Measurements from ENCODE around the gene RPL36AL.
"Not testable (repeated sequence)": the region's sequence is repeated elsewhere in the genome, so short reads cannot be mapped to it uniquely, and the experiment has no call there.

The RPL36AL gene

DNA sequence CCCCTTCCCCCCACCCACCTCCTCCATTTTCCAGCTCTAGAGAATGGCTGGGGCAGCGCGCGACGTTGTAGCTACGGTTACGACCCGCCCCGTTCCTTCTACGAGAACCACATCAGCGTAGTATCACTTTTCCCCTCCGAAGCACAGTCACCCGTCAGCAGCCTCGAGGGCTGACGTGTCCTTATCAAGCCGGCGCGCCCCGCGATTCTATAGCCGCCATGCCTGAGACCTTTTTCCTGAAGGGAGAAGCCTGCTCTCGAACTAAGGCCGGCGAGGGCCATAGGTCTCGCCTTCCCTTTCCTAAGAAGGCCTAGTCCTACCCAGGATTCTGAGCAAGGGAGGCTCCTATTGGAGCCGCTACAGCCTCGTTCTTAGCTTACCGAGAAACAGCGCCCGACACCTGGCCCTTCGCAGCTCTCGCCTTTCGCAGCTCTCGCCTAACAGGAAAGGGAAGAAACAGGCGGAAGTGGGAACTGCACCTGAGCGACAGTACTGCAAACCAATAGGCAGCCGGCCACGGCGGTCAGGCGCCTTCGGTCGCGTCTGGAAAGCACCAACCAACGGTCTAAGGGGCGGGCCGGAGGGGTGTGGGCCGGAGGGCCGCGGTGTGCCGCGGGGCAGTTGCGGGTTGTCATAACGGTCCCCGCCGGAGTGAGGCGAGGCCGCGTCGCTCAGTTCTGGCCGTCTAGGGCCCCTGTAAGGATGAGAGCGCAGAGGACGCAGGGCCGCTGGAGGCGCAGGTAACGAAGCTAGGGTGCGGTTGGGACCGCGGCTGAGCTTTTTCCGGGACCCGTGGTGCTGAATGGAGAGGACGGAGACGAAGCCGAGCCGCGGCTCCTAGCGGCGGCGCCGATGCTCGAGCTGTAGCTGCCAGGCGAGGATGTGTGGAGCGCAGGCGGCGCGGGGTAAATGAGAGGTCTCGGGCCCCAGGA is at the start of gene RPL36AL, which contains the start of gene MGAT2:
Gene RPL36AL (minus strand): TSS at position 445 of the 932 bp plus-strand sequence. CDS start 1,522 bp downstream, outside the sequence.
Gene MGAT2 (plus strand): TSS at position 618 of the 932 bp plus-strand sequence. CDS start 470 bp downstream, outside the sequence.
- DNase-seq (ENCODE audit: low read depth): peak; percentile 87

DNA sequence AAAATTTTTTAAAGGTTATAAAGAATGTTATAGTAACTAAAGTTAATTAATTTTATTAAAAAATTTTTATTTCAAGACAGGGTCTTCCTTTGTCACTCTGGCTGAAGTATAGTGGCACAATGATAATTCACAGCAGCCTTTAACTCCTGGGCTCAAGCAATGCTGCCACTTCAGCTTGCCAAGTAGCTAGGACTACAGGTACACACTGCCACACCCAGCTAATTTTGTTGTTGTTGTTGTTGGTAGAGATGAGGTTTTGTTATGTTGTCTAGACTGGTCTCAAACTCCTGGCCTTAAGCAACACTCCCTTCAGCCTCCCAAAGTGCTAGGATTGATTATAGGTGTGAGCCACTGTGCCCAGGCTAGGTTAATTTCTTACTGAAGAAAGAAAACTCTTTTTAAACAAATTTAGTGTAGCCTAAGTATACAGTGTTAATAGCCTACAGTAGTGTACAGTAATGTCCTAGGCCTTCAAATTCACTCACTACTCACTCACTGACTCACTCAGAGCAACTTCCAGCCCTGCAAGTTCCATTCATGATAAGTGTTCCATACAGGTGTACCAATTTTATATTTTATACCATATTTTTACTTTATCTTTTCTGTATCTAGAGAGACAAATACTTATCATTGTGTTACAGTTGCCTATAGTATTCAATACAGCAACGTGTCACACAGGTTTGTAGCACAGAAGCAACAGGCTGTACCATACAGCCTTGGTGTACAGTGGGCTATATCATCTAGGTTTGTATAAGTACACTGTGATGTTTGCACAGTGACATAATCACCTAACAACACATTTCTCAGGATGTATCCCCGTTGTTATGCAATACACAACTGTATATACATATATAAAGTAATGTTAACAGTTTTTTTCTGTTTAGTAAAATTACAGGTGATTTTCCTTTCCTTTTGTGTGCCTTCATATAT is 39.4 kb upstream of the RPL36AL start:
- no peak for DNase-seq (ENCODE audit: low read depth)

DNA sequence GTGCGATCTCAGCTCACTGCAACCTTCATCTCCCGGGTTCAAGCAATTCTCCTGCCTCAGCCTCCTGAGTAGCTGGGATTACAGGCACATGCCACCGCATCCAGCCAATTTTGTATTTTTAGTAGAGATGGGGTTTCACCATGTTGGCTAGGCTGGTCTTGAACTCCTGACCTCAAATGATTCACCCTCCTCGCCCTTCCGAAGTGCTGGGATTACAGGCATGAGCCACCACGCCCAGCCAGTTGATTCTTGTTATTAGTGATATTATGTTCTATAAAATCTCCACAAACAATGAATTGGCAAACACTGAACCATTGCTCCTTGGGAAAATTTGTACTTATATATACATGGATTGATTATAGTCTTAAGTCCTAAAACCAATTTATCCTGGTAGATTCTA is 37.1 kb upstream of the RPL36AL start:
- DNase-seq (ENCODE audit: low read depth): not testable (repeated sequence)

DNA sequence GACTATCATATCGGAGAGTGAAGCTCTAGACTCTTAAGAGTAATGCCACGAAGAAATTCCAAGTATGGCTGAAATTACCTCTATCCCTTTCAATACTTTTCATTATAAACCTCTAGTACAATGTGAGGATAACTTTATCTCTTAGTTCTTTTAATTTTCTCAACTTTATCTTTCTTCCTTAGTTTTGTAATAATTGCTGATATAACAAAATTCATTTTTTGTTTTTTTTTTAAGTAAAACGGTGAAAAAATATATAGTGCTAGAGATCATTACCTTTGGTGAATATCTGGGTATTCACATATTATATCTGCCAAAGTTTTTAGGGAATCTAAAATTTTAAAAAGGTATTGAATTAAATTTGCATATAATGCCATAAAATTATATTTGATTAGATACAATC is 34.1 kb upstream of the RPL36AL start:
- no peak for DNase-seq (ENCODE audit: low read depth)

DNA sequence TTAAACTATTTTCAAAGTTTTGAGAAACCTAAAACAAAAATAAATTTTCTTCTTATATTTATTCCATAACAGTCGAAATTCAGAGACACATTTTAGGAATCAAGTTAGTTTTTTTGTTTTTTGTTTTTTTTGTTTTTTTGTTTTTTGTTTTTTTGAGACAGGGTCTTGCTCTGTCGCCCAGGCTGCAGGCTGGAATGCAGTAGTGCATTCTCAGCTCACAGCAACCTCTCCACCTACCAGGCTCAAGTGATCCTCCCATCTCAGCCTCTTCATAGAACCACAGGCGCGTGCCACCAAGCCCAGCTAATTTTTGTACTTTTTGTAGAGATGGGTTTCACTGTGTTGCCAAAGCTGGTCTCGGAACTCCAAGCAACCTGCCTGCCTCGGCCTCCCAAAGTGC is 33.1 kb upstream of the RPL36AL start:
- no peak for DNase-seq (ENCODE audit: low read depth)

DNA sequence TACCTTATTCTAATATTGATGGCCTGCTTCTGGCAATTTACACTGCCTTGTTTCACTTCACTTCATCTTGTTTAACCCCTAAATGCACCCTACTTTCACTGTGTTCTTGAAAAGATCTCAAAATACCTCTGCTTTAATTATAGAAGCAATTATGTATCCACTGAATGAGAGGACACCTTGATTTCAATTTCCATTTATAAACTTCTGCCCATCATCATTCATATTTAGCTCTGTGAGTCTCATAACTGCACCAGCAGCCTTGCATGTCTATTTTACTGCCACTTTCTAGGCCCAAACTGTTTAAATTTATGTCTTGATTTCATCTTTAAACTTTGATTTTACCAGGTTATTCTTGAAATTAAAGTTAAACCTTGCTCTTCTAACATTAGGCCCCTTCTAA is 21.7 kb upstream of the RPL36AL start:
- no peak for DNase-seq (ENCODE audit: low read depth)

DNA sequence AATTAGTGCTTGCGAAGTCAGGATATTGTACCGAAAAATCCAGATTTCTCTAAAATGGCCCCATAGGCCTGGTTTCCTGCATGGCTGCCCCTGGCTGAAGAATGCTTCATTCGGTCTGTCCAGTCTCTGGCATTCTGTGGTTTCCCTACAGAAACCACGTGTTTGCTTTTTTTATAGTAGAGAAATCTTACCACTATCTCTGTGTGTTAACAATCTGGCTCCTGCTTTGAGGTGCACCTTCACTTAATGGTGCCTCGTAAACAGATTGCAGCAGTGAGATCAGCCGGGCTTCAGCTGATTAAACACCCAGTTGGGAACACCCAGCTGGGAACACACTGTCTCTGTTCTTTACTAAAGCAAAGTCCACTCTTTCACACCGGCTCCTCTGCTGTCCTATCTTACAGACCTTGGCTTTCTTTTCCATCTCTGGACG is 21.3 kb upstream of the RPL36AL start:
- DNase-seq (ENCODE audit: low read depth): no peak

DNA sequence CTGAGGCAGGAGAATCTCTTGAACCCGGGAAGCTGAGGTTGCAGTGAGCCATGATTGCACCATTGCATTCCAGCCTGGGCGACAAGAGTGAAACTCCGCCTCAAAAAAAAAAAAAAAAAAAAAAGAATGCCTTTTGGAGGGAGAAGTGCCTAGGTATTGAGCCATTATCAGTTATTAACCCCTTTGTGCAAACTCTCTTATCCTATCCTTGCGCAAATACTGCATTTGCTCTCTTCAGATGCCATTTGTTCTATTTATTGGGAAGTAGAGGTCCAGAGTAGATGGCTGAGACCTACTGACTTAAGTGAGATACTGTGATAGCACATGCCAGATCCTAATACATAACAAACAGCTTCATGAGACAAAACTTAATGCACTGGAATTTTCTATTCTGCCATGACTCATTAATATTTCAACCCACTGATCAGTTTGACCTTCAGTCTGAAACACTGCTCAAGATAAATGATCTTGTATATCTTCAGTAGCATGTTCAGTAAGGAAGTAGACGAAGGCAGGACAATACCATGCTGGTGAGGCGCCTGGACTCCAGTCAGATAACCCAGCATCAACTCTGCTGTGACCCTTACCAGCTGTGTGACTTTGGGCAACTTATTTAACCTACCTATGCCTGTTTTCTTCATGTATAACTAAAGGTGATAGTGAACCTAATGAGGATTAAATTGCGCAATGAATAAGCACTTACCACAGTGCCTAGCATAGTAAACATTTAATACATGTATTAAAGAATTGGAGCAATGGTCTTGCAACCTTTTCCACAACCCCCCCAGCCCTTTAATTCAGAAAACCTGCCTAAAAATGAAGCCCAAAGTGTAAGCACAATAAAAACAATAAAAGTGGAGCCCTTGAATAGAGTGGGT is 20.4 kb upstream of the RPL36AL start:
- DNase-seq (ENCODE audit: low read depth): no peak

DNA sequence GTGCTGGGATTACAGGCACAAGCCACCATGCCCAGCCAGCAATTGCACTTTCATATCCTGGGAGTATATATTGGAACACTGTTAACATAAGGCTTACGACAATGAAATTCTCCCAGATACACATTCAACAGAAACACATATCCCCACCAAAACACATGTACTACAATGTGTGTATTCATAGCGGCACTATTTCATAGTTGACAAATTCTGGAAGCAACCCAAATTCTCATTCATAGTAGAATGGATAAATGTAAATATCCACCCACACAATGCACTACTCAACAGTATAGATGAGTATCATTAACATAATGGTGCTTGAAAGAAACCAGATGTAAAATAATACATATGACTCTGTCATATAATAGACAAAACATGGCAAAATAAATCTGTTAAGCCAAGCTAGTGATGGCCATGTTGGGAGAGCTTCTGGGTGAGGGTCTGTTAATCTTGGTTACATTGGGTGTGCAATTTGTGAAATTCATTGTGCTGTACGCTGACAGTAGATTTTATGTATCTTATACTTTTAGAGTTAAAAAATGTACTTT is 17.2 kb upstream of the RPL36AL start:
- DNase-seq (ENCODE audit: low read depth): no peak

DNA sequence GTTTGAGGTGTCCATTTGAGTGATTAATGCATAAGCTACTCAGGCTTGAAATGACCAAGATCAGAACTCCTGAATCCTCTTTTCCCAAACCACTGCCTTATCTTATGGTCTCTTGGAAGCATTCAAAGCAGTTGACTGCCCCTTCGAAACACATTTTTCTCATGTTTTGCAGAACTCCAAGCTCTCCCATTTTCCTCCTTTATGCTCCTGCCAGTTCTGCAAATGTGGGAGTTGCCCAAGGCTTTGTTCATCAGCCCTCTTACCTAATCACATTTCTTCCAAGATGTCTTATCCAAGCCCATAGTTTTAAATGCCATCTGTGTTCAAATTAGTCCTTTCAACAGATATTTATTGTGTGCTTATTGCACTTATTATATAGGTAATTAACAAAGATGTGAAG is 16.4 kb upstream of the RPL36AL start:
- no peak for DNase-seq (ENCODE audit: low read depth)

DNA sequence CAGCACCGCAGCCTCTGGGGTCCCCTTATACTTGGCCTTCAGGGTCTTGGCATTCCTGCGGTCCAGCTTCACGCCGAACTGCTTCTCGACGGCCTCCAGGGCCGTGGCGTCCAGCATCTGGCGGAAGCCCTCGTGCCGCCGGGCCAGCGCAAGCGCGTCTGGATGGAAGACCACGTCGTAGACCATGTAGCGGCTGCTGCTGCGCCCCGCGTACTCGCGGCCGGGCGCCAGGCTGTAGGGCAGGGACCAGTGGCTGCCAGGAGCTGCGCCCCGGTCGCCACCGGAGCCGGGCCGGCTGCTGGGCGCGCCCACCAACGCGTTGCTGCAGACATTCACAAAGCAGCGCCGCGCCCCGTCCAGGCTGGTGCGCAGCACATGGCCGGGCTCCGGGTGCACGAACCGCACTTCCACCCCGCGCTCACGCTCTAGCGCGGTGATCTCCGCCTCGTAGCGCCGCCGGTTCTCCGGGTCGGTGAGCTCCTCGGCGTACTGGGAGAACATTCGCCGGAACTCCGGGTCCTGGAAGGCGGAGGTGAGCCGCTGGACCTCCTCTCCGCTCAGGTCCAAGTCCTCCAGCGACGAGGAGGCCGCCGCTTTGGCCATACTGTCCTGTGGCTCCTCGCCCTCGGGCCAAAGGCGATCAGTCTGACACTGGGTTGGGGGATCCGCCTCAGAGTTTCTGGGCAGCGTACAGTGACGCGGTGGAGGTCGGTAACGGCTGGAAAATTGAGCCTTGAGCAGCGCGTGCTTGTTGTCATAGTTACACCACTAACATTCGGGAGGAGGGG is 14.3 kb upstream of the RPL36AL start, which contains the start of gene DNAAF2:
Gene DNAAF2 (minus strand): TSS at position 698 of the 788 bp plus-strand sequence. CDS start 95 bp downstream, at position 603.
- peak; percentile 40 for DNase-seq (ENCODE audit: low read depth)

DNA sequence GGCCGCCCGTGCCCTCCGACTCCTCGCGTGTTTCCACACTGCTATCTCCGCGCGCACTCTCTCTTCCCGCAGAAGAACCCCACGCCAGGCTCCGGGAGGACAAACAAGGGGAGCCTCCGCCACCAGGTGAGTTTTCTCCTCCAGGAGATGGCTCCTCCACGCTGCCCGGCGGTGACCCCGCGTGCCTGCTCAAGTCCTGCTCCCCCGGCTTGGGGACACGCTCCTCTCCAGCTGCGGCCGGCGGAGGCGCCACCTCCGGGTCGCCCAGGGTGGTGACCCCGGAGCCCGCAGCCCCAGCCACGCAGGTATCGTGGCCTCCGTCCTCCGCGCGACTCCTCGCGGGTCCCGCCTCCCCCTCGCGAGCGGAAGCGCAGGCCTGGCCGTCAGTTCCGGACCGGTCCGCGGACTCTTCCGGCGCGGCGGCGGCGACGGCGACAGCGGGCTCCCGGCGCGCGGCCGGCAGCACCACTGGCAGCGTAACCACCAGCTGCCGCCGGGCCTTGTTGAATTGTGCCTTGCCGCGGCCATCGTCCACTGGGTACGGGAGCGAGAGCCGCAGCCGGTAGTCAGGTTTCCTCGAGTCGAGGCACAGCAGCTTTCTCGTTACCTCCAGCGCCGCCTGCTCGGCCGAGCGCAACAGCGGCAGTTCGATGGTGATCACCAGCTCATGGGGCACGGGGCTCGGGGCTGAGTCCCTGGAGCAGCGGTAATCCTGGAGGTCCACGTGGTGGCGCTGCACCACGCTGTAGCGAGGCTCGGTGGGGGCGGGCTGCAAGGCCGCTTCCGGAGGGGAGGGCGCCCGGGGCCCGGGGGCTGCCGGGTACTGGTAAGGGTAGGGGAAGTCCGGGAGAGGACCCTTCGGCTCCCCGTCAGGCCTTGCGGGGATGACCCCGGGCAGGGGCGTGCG is 13.5 kb upstream of the RPL36AL start:
- peak; percentile 82 for DNase-seq (ENCODE audit: low read depth)

DNA sequence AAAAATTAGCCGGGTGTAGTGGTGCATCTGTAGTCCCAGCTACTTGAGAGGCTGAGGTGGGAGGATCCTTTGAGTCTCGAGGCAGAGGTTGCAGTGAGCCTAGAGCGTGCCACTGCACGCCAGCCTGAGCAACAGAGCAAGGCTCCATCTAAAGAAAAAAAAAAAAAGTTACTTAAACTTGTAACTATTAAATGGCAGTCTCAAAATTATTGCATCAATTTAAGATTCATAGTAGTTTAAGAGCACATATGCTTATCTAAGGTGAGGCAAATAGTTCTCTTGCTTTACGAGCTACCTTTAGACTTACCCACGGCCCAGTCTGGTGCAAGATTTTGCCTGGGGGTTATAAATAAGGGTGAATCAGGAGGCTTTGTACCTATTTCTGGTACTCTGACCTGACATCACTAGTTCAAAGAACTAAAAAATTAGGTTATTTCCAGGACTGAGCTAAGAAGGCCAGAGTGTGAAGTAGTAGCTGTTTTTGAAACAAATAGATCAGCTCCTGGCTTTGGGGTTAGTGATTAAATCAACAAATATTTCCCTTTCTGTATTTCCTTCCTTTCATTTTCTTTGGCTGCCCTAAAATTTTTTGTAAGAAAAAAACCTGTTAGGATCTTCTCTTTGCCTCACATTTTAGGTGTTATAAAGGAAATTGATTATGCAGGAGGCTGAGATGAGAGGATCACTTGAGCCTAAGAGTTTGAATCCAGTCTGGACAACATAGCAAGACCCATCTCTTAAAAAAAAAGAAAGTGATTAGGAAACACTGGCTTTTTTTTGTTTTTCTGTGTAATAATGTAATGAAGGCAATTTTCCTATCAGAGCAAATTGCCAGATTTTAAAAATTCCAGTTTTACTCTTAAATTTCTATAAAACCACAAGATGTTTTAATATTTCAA is 3.8 kb upstream of the RPL36AL start:
- DNase-seq (ENCODE audit: low read depth): no peak

DNA sequence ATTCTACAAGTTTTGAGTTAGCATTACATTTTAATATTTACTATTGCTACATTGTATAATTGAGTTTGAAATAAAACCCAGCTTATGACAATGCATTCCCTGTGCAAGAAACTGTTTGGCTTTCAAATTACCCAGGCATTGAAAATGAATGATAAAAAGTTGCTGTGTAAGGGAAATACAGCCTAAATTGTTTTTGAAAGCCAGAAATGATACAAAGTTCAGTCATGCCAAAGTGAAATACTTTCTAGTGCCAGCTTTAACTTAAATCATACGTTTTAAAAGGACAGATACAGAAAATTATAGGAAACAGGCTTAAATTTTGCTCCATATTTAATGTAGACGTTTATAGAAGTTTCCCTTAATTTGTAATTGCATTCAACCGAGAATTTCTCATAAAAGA is 3.0 kb upstream of the RPL36AL start:
- DNase-seq (ENCODE audit: low read depth): no peak

DNA sequence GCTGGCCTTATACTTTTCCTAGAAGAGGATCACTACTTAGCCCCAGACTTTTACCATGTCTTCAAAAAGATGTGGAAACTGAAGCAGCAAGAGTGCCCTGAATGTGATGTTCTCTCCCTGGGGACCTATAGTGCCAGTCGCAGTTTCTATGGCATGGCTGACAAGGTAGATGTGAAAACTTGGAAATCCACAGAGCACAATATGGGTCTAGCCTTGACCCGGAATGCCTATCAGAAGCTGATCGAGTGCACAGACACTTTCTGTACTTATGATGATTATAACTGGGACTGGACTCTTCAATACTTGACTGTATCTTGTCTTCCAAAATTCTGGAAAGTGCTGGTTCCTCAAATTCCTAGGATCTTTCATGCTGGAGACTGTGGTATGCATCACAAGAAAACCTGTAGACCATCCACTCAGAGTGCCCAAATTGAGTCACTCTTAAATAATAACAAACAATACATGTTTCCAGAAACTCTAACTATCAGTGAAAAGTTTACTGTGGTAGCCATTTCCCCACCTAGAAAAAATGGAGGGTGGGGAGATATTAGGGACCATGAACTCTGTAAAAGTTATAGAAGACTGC is 1.7 kb upstream of the RPL36AL start:
- DNase-seq (ENCODE audit: low read depth): no peak

DNA sequence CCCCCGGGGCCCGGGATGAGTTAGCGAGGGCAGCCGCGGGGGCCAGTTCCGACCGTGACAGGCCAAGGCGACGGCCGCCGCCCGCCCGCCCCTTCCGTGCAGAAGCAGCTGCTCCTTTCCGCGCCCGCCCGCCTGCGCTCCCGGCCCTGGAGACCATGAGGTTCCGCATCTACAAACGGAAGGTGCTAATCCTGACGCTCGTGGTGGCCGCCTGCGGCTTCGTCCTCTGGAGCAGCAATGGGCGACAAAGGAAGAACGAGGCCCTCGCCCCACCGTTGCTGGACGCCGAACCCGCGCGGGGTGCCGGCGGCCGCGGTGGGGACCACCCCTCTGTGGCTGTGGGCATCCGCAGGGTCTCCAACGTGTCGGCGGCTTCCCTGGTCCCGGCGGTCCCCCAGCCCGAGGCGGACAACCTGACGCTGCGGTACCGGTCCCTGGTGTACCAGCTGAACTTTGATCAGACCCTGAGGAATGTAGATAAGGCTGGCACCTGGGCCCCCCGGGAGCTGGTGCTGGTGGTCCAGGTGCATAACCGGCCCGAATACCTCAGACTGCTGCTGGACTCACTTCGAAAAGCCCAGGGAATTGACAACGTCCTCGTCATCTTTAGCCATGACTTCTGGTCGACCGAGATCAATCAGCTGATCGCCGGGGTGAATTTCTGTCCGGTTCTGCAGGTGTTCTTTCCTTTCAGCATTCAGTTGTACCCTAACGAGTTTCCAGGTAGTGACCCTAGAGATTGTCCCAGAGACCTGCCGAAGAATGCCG is 872 bp upstream of the RPL36AL start:
- DNase-seq (ENCODE audit: low read depth): no peak

DNA sequence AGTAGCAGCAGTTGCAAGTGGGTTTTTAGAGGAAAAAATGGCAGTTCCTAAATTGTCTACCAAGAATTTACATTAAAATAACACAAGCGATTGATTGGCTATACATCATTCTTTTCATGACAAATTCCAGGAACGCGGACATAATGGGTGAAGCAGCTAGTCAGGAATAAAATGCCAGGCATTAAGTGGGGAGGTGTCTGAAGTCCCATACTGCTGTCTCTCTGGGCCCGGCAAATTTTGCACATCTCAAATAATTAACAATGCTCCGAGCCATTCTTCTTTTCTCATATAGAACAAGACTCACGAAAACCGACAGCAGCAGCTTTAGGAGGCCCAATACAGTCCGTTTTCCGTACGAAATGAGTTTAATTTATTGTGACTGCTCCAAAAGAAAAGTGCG is 696 bp downstream of the RPL36AL start:
- DNase-seq (ENCODE audit: low read depth): no peak
